ENCODE results near the gene ROMO1.

ROMO1 gene

GRCh38 chr20:35699127-35699956 lies at the start of gene ROMO1, which contains the start of gene NFS1:
Gene ROMO1, plus strand, starts transcription at chr20:35699405. Its CDS starts 228 bp downstream, at chr20:35699633.
Gene NFS1, minus strand, starts transcription at chr20:35699352. Its CDS starts 64 bp downstream, at chr20:35699288.
- peak; percentile 88 to 89 for DNase-seq

DNA sequence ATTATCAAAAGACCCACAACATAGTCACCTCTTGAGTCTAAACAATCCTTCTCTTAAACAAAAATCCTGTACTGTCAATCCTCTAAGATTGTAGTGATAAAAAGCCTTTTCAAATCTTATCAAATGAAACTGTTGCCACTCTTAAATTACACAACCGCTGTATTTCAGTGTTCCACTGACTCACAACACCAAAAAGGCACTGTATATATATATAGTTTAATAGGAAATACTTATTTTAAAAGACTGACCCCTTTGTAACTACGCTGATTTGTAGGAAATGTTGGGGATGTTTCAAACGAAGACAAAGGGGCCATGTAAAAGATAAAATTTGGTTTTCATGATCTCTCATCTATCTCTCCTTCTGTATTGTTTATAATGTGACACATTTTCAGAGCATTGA lies 48.6 kb upstream of the ROMO1 start:
- no peak for DNase-seq

DNA sequence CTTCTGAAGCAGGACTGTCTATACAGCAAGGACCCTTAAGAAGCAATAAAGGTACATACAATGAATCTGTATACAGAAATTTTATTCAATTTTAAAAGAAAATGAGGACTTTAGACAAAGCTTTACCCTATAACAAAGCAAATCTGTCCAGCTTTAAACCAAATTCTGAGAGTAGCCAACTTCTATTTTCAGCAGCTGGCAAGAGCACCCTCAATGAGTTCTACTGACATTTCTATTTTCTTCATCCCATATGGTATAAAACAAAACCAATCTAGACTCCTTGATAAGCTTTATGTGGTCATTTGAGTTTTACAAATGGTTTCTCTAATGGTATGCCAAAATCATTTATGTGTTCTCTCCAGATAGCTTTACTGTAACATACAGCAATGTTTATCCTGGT lies 47.2 kb upstream of the ROMO1 start:
- no peak for DNase-seq

DNA sequence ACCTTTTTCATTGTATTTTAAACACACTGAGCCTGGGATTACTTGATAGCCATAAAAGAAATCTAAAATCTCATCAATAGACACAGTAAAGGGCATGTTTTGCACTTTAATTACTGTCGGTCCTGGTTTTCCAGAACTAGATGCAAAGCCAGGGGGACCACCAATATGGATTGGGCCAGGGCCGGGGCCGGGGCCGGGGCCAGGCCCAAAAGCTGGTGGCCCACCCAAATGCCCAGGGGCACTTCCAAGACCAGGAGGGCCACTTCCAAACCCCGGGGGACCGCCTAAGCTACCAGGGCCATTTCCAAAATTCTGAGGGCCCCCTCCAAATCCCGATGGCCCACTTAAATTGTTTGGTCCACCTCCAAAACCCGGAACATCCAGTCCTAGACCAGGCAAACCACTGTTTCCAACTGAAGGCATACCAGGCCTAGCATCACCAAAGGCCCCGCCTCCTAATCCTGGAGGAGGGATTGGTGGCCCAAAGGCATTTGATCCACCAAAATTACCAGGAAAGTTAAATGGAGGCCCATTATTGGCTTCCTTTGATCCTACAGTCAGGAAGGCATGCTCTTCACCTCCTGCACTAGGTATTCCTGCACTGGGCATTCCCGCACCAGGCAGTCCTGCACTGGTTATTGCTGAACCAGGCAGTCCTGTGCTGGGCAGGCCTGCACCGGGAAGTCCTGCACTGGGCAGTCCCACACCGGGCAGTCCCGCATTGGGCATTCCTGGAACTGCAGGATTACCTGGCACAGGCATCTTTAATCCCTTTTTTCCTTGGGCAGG lies 46.4 kb upstream of the ROMO1 start:
- DNase-seq, result no peak

- DNase-seq, result no peak
These were observed 45.8 kb upstream of the ROMO1 start for GRCh38 chr20:35653430-35653734.

GRCh38 chr20:35653893-35654292 lies 45.3 kb upstream of the ROMO1 start:
- DNase-seq, result no peak

DNA sequence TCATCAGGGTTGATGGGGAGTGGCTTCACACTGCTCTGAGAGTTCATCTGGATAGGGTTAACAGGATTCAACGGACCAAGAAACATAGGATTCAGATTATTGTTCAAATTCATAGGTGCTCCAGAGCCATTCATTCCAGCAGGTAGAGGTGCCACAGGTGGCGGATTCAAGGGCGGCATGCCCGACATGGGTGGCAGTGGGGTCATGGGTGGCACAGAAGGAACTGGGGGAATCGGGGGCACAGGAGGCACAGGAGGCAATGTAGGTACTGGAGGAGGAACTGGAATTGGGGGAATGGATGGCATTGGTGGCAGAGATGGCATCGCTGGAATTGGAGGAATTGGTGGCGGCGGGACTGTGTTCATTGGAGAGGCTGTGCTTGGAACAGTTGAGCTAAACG lies 44.8 kb upstream of the ROMO1 start:
- DNase-seq, result no peak

DNA sequence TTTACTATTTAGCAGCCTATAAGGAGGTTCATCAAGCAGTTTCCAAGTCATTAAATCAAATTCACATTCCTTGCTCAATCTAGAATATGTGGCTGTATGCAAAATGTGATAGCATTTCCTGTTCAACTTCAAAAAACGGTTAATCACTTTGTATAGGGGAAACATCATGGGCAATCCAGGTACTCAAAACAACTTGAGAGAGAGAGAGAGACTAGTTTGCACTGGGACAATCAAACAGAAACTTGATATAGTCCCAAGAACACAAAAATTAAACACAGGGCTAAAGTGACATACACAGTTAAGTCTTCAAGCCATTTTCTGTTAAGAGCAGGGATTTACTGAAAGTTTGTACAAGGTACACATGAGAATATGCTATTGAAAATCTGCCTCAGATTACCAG lies 41.9 kb upstream of the ROMO1 start:
- no peak for DNase-seq

- peak; percentile 34 to 40 for DNase-seq
These were observed 38.9 kb upstream of the ROMO1 start for GRCh38 chr20:35660122-35660937.

- DNase-seq, result no peak
These were observed 38.2 kb upstream of the ROMO1 start for GRCh38 chr20:35661053-35661452.

DNA sequence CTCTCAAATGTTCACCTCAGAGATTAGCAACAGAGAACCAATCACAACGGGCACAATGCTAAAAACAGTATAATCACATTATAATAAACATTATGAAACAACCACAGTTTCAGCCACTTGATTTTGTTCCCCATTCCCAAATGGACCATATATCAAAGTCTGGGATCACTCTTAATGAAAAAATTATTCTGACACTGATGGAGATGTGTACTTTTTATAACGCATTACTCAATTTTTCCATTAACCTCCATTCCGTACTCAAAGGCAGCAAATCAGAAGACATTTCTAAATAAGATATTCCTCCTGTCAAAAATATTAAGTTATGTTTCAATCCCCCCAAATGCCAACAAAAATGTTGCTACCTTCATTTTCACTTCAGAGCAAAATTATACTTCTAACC lies 37.3 kb upstream of the ROMO1 start:
- DNase-seq, result no peak

DNA sequence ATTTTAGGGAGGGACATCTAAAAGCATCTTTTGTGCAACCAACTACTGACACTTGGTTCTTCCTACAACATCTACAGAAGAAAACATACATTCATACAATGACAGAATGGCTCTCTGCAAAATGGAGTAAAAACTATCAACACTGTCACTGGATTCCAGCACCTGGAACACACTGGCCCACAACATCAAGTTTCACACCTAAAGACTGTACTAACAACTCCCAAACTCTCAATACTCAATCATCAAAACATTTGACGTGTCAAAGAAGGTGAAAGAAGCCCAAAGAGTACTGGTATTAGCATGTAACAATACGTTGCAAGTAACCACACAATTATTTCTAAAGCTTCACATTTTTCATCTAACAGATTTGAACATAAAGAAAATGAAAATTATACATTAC lies 36.7 kb upstream of the ROMO1 start:
- DNase-seq, result no peak

DNA sequence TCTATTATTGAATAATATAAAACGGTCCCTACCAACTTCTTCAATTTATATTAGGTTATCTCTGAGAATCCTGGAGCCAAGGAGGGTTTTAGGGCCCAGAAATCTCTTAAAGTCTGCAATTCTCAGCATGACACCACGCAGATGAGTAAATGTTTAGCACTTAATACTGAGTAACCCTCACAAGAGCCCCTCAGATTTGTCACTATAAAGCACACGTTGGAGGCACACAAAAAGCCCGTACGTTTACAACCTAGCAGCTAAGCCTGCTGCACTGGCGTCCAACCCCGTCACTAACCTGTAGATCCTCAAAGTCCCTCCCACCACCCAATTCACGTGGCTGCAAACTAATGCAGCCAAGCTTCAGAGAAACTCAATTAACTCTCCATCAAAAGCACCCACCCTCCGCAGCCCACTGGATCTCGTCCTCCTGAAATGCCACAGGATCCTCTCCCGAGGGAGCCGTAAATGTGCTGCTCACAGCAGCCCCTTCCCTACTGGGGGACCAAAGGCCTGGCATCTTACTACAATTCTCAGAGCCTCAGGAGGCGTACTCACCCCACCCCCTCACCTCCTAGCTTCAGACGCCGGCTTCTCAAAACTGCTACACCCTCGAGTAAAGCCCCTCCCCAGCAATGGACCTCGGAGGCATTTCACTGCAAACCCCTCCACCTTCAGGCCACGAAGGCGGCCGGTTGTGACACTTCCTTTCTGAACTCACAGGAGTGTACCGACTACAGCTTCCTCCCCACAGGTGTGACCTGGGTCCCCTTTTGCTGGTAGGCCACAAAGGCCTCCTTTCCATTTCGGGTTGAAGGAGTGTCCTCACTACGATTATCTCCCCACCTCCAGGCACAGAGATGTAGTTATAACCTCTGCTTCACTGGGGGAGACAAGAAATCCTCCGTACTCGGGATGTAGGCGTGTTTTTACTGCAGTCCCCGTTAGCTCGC lies 35.4 kb upstream of the ROMO1 start:
- DNase-seq, result peak; percentile 51 to 65

DNA sequence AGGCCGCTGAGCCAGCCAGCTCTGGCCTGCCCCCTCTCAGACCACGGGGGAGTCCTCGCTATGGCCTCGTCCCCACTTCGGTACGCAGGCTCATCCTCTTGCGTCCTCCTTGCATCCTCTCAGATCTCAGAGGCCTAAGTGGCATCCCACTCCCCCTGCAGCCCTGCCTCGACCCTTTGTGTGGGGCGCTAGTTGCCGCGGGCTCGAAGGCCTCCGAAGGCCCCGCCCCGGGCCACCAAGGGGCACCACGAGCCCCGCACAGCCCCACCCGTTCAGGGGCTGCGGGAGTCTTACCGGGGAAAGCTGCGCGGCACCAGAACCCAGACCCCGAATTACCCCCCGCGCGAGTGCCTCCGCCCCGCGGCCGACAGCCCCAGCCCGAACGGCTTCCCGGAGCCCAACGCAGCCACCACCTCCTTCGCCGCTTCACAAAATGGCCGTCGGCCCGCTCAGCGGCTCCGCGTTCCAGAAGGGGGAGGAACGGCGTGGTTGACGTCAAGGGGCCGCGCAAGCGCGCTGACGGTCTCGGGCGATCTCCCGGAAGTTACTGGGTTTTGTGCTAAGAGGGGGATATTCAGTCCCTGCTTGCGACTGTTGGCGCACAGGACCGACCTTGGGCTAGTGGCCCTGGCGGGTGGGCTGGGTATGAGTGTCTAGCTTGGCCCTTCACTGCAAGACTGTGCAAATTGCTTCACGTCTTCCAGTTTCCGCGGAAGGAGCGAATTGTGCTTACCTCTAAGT lies 34.6 kb upstream of the ROMO1 start, which contains the start of the genes CPNE1 and RBM12:
Gene CPNE1, minus strand, starts transcription at position 435 of the 741 bp plus-strand sequence. CDS start 31,977 bp downstream, outside the sequence.
Gene RBM12, minus strand, starts transcription at position 435 of the 741 bp plus-strand sequence. CDS start 9,578 bp downstream, outside the sequence.
- DNase-seq, result peak; percentile 92

DNA sequence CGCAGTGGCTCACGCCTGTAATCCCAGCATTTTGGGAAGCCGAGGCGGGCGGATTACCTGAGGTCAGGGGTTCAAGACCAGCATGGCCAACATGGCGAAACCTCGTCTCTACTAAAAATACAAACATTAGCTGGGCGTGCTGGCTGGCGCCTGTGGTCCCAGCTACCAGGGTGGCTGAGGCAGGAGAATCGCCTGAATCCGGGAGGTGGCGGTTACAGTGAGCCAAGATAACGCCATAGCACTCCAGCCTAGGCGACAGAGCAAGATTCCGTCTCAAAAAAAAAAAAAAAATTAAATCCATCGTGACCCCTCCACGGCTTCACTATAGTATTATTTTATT lies 33.3 kb upstream of the ROMO1 start:
- no peak for DNase-seq

GRCh38 chr20:35669221-35669620 lies 30.0 kb upstream of the ROMO1 start:
- DNase-seq, result no peak

GRCh38 chr20:35669681-35670080 lies 29.5 kb upstream of the ROMO1 start:
- no peak for DNase-seq

DNA sequence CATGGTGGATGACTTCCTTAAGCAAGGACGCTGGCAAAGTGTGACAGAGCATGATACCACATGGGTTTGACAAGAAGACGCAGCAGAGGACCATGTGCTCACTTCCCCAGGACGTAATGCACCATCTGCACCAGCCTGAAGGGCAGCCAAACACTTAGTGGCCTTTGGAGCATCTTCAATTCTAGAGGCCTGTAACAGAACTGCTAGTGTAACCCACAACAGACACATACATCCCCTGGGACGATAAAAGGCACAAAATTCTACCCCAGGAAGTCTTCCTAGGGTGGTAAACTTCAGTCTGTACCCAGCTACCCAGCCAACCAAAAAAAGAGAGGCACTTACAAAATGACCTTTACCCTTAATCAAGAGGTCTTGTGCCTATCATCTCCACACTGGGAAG lies 25.3 kb upstream of the ROMO1 start:
- DNase-seq, result no peak

GRCh38 chr20:35674921-35675320 lies 24.3 kb upstream of the ROMO1 start:
- no peak for DNase-seq

- DNase-seq, result no peak
These were observed 18.6 kb upstream of the ROMO1 start for GRCh38 chr20:35680452-35681183.

DNA sequence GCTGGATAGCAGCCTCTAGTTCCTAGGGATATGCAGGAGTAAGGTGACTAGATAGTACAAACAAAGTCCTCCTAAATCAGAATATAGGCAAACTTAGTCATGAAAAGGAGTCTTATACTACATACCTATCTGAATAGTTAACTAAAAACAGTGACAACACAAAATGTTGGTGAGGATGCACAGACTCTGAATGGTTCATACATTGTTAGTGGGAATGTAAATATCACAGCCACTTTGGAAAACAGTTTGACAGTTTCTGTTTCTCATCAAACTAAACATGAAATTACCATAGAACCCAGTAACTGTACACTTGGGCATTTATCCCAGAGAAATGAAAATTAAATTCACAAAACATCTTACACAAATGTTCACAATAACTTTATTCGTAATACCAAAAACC lies 17.2 kb upstream of the ROMO1 start:
- no peak for DNase-seq

All from stimulated activated CD4-positive, alpha-beta T cell treated with anti-CD3 and anti-CD28 coated beads, Interleukin-2, amount 100 ng/mL, for 24 hours (primary cell).